GM18873 (cell line): ENCODE data around the gene SMKR1.
"Not testable (repeated sequence)": the region's sequence is repeated elsewhere in the genome, so short reads cannot be mapped to it uniquely, and the experiment has no call there.

Source experiments
- ATAC-seq: cut with Tn5 transposase; IDR thresholded peaks from one replicate; pipeline ENCODE4 v1.9.1; 2021; ENCODE audit warnings: mild to moderate bottlenecking, moderate library complexity, moderate number of reproducible peaks; ENCODE audit not compliant: unreplicated experiment, low FRiP score

The SMKR1 gene

DNA sequence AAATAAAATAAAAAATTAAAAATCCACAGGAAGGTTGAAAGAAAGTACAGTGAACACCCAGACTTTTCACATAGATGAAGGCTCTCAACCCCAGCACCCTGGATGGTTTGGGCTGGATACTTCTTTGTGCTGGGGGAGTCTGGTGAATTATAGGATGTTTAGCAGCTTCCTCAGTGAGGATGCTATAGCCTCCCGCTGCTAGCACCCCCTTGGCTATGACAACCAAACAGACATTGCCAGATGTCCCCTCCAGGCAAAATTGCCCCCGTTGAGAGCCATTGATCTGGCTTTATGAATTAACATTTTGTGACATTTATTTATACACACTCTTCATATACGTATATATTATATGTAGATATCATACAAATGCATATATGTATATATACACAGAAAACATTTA, 21.6 kb downstream of the SMKR1 start:
- ATAC-seq = no peak

DNA sequence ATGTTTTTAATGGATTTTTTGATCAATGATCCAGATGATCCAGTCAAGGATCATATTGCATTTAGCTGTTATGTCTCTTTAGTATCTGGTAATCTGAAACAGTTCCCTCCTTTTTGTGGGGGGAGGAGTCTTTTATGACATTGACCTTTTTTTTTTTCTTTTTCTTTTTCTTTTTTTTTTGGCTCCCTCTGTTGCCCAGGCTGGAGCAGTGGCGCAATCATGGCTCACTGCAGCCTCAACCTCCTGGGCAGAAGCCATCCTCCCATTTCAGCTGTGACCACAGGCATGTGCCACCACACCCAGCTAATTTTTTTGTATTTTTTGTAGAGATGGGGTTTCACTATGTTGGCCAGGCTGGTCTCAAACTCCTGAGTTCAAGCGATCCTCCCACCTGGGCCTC, 22.1 kb downstream of the SMKR1 start:
- ATAC-seq = not testable (repeated sequence)

DNA sequence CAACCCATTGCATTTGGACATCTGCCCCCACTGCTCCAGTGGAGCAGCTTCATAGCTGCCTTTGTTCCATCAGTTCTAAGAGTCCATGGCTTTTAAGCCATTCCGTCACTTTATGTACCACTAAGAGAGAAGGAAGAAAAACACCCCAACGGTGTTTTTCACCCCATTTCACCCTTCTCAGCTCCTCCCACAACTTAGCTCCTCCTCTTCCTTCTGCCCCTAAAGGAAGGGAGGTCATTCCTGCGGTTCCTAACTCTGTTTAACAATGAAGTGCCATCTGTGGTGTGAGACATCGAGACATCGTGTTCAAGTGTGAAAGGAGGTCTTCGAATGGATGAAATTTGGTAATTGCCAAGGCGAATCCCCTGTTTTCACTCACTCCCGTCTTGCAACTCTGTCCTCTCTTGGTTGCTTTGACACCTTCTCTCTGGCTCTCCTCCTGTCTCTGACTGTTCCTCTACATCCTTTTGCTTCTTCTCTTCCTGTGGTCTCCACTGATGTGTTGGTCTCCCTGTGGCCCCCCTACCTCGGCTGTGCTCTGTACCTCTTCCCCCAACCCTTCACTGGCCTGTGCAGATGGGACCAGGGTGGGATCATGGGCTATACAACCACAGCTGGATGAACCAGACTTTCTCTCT, 23.0 kb downstream of the SMKR1 start:
- ATAC-seq = no peak

GRCh38 chr7:129529643-129530042, 27.3 kb downstream of the SMKR1 start:
- ATAC-seq = no peak

DNA sequence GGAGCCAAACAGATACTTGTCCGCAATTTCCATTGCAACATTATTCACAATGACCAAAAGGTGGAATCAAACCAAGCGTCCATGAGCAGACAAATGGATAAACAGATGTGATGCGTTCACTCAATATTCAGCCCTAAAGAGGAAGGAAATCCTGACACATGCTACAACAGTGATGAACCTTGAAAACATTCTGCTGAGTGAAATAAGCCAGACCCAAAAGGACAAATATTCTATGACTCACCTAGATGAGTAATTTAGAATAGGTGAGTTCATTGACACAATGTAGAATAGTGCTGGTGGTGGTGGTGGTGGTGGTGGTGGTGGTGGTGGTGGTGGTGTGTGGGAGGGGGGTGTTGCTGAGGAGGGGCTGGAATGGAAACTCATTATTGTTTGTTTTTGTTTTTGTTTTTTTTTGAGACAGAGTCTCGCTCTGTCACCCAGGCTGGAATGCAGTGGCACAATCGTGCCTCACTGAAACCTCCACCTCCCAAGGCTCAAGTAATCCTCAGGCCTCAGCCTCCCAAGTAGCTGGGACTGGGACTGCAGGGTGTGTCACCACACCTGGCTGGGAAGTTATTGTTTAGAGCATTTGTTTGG, 28.6 kb downstream of the SMKR1 start:
- no peak for ATAC-seq

- ATAC-seq = no peak
These were observed 29.4 kb downstream of the SMKR1 start for GRCh38 chr7:129531721-129532120.

- no peak for ATAC-seq
These were observed 30.0 kb downstream of the SMKR1 start for GRCh38 chr7:129532375-129532774.

- not testable (repeated sequence) for ATAC-seq
These were observed 32.4 kb downstream of the SMKR1 start for GRCh38 chr7:129534558-129535274.

- ATAC-seq = no peak
These were observed 33.6 kb downstream of the SMKR1 start for GRCh38 chr7:129535896-129536295.

DNA sequence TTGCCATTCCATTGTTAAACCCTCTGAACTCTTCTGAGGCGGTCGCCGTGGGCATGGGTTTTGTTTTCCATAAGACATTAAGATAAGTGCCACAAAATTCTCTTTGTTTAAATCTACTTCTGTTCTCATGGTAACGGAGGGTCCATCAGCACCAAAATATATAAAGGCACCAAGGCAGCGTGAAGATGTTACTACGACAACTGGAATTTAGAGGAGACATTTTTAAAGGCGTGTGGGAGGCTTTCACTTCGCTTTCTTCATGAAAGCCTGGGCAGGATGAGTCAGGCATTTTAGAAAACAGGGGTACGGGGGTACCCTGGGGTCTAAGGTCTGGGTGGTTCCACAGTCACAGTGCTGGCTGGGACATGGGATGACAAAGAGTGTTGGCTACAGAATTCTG, 34.0 kb downstream of the SMKR1 start:
- ATAC-seq = no peak

- no peak for ATAC-seq
These were observed 36.5 kb downstream of the SMKR1 start for GRCh38 chr7:129538790-129539189.

DNA sequence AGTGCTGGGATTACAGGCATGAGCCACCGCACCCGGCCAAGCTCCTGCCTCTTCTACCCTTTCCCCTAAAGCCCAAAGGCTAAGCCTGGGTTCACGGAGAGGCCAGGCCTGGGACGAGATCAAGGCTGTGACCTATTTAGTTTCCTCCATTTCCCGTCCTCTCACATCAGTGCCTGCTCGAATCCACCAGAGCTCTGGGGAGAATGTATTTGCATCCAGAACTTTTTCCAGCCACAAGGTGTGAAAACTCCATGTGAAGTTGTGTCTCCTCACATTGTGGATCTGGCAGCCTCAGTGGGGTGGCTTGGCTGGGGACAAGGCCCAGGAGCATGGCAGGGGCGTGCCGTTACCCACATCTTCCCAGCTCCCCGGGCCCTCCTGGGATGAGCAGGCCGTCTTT, 38.0 kb downstream of the SMKR1 start:
- ATAC-seq = no peak

GRCh38 chr7:129544700-129545099, 42.4 kb downstream of the SMKR1 start:
- ATAC-seq = no peak

- no peak for ATAC-seq
These were observed 48.5 kb downstream of the SMKR1 start for GRCh38 chr7:129550693-129551360.

DNA sequence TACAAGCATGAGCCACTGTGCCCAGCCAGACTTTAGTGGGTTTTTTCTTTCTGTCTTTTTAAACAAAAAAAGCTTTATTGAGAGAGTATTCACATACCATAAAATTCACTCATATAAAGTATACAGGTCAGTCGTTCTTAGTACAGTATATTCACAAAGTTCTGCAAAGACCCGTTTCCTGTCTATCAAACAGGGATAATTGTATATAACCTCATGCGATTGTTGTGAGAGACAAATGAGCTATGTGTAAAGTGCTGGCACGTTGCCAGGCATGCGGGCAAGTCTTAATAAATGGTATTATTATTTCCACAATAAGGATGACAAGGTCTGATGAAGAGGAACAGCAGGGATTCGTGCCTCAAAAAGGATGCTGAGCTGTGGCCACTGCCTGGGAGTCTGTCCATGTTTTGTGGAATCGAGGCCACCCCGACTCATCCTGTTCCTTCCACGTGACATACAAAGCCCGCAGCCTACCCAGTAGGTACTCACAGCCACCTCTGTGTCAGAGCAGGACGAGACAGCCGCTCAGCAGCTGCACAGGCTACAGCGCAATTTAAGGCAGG, 51.6 kb downstream of the SMKR1 start:
- no peak for ATAC-seq

- no peak for ATAC-seq
These were observed 54.3 kb downstream of the SMKR1 start for GRCh38 chr7:129556607-129557133.

DNA sequence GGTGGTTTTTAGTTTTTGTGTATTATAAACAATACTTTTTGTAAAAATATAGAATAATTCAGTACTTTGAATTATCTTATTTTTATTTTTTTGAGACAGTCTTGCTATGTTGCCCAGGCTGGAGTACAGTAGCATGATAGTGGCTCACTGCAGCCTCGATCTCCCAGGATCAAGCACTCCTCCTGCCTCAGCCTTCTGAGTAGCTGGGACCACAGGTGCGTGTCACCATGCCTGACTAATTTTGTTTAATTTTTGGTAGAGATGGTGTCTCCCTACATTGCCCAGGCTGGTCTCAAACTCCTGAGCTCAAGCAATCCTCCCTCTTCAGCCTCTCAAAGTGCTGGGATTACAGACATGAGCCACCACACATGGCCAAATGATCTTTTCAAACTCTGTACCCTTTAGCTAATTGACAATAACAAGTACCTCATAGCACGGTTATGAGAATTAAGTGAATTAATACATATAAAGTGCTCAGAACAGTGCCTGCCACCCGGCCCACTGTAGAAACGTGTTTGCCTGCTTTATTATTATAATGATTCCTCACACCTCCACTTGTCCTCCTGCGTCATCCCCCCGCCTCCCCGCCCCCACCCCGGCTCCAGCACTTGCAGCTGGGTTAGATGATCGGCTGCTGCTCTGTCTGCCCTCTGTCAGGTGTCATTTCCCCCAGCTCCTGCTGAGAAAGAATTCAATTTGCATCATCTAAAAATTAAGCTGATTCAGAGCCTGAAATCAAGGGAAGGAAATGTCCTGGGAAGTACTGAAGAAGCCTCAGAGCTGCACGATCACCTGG, 55.6 kb downstream of the SMKR1 start:
- no peak for ATAC-seq

- ATAC-seq = no peak
These were observed 57.2 kb downstream of the SMKR1 start for GRCh38 chr7:129559564-129559963.

DNA sequence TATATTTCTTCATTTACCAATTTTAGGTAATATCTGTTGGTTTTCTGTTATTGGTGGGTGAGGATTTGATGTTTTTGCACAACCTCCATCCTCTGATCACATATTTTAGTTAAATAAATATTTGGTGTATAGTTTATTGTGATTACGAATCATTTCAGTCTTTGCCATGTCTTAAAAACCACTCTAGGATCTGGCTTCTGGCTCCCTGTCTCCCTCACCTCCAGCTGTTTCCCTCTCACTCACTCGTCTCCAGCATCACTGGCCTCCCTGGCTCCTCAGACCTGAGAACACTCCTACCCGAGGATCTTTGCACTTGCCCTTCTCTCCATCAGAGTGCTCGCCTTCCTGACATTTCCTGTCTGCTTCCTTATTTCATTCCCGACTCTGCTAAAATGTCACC, 58.5 kb downstream of the SMKR1 start:
- ATAC-seq = no peak
